Measurements from ENCODE around the gene KASH5.

The KASH5 gene

DNA sequence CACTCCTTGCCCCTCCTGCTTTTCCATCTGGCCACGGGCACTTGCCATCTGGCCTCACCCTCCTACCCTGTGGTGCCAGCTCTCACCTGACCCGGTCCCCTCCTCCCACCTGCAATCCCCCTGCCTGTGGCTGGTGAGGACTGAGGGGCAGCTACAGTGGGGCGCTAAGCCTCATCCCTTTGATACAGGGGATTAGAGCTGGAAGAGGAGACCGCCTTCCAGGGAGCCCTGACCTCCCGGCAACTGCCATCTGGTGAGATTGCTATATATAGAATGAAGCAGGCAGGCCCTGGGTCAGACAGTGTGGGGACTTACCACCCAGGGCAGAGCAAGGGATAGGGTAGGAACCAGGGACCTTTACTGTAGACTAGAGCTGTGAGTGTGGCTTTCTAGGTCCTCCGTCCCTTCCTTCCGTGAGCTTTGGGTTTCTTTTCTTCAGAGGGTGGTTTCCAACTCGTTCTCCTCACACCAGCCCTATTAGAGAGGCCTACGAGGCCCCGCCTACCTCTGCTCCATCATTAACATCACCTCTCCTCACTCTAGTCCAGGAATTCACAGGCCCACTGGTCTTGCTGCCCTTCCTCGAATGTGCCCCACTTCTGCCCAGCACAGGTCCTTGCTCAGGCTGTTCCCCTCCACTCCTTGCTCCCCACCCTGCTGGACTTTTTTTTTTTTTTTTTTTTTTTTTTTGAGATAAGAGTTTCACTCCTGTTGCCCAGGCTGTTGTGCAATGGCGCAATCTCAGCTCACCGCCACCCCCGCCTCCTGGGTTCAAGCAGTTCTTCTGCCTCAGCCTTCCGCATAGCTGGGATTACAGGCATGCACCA lies 7.7 kb downstream of the KASH5 start:
- no peak for DNase-seq (ENCODE audit: low read depth)

DNA sequence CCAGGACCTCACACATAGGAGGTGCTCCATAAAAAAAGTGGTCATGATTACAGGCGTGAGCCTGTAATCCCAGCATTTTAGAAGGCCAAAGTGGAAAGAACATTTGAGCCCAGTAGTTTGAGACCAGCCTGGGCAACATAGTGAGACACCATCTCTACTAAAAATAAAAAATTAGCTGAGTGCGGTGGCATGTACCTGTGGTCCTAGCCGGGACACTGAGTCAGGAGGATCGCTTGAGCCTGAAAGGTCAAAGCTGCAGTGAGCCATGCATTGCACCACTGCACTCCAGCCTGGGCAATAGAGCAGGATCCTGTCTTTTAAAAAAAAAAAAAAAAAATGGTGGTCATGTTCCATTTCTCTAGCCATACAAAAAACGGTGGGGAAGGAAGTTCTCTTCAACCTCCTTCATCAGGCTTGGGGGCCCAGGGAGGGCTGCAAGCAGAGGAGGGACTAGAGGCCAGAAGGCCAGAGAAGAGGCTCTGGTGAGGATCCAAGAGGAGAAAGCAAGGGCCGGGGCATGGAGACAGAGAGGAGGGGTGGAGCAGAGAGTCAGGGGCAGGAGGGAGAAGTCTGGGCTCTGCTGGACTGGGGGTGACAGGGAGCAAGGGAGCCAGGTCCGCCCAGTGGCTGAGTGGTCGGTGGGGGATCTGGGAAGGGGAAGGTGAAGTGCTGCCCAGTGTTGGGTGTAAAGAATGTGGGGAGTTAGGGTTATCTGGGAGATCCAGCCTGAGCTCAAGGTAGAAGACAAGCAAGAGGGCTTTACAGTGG lies 8.9 kb downstream of the KASH5 start:
- no peak for DNase-seq (ENCODE audit: low read depth)

DNA sequence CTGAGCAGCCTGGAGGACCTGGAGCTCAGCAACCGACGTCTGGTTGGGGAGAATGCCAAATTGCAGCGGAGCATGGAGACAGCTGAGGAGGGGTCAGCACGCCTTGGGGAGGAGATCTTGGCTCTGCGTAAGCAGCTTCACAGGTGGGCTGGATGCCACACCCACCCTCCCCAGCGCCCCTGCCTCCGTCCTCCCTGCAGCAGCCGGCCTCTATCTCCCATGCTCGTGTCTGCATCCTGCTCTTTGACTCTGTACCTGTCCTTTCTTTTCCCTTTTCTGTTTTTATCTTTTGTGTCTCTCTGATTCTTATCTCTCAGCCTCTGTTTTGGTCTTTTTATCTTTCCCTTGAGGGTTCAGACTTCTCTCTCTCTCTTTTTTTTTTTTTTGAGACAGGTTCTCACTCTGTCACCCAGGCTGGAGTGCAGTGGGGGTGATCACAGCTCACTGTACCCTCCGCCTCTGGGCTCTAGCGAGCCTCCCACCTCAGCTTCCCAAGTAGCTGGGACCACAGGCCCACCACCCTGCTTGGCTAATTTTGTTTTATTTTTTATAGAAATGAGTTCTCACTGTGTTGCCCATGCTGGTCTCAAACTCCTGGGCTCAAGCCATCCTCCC lies 10.1 kb downstream of the KASH5 start:
- DNase-seq (ENCODE audit: low read depth): no peak

- DNase-seq (ENCODE audit: low read depth): no peak
These were observed 10.9 kb downstream of the KASH5 start for GRCh38 chr19:49398931-49399330.

DNA sequence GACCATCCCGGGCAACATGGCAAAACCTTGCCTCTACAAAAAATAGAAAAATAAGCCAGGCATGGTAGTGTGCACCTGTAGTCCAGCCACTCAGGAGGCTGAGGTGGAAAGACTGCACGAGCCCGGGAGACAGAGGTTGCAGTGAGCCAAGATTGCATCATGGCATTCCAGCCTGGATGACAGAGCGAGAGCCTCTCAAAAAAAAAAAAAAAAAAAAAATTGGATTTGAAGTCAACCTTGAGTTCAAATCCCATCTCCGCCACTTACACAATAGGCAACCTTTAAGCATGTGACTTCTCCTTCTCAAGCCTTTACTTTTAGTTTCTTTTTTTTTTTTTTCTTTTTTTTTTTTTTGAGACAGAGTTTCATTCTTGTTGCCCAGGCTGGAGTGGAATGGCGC lies 12.0 kb downstream of the KASH5 start:
- no peak for DNase-seq (ENCODE audit: low read depth)

GRCh38 chr19:49403404-49404187 lies 15.5 kb downstream of the KASH5 start:
- DNase-seq (ENCODE audit: low read depth): no peak

- no peak for DNase-seq (ENCODE audit: low read depth)
These were observed 19.0 kb downstream of the KASH5 start for GRCh38 chr19:49407079-49407478.

- DNase-seq (ENCODE audit: low read depth): no peak
These were observed 19.5 kb downstream of the KASH5 start for GRCh38 chr19:49407482-49408015.

- DNase-seq (ENCODE audit: low read depth): no peak
These were observed 20.9 kb downstream of the KASH5 start for GRCh38 chr19:49408816-49409440.

DNA sequence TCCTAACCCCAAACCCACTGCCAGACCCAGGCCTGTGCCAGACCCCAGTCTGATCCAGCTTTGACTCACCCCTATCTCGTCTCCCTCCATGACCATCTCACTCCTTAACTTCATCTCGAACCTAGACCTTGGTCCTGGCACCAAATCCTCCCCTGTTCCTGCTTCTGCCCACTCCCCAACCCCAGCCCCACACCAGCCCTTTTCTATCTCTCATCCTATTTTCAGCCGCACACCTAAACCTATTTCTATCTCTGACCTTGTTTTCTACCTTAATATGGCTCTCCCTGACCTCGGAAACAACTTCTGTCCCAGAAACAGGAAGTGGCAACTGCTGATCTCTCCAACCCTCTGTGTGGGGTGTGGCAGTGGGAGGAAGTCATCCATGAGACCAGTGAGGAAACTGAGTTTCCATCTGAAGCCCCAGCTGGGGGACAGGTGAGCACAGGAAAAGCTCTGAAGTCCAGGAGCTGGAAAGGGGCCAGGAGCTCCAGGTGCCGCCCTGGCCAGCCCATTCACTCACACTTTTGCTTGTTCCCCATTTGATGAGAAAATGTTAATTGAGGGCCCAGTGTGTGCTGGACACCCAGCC lies 21.5 kb downstream of the KASH5 start:
- DNase-seq (ENCODE audit: low read depth): no peak

DNA sequence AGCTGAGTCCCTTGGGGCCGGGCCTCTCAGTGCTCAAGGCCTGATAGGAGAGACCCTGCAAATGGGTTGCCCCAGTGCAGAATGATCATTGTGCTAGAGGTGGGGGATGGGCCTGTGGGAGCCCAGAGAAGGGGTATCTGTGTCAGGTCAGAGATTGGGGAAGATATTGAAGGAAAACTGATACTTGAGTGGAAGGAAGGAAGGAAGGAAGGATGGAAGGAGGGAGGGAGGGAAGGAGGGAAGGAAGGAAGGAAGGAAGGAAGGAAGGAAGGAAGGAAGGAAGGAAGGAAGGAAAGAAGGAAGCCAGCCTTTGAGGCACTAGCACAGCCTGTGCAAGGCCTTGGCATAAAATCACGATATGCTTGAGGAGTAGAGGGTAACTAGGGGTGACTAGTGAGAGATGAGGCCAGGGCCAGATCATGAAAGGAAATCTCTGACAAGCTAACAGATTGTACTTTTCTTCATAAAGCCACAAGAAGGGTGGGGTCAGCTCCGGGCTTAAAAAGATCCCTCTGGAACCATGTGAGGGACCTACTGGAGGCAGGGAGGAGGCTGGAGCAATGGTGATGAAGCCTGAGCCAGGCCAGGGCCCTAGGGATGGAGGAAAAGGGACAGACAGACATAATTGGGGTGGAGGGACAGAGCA lies 23.8 kb downstream of the KASH5 start:
- no peak for DNase-seq (ENCODE audit: low read depth)

- DNase-seq (ENCODE audit: low read depth): no peak
These were observed 25.3 kb downstream of the KASH5 start for GRCh38 chr19:49413348-49413747.

DNA sequence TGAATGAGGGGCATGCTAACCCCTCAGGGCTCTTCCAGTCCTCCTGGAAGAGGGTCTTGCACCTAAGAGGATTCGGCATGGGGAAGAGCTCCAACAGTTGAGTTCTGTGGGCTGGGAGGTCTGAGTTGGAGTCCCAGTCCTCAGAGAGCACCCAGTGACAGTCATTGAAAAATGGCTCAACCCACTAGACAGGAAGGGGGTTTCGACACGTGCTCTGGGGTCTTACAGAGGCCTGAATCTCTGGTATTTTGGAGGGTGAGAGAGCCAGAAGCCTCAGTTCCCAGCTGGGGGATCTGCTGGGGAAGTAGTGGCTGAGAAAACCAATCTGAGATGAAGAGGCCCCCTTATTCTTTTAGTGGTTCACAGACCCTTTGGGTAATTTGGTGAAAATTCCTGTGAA lies 26.2 kb downstream of the KASH5 start:
- no peak for DNase-seq (ENCODE audit: low read depth)

GRCh38 chr19:49415102-49415809 lies 27.2 kb downstream of the KASH5 start:
- DNase-seq (ENCODE audit: low read depth): no peak

GRCh38 chr19:49415810-49416200 lies 27.8 kb downstream of the KASH5 start:
- DNase-seq (ENCODE audit: low read depth): no peak

DNA sequence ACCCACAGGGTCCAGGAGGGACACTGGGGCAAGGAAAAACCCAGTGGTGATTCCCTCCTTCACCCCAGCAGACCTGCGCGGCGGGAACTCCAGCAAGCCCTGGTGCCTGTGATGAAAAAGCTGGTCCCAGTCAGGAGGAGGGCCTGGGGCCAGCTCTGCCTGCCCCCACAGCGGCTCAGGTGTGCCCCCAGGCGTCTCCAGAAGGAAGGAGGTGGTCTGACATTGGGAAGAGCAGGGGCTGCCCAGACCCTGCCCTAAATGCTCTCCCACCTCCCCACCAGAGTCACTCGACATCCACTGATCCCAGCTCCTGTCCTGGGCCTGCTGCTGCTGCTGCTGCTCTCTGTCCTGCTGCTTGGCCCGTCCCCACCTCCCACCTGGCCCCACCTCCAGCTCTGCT lies 29.0 kb downstream of the KASH5 start:
- DNase-seq (ENCODE audit: low read depth): no peak

DNA sequence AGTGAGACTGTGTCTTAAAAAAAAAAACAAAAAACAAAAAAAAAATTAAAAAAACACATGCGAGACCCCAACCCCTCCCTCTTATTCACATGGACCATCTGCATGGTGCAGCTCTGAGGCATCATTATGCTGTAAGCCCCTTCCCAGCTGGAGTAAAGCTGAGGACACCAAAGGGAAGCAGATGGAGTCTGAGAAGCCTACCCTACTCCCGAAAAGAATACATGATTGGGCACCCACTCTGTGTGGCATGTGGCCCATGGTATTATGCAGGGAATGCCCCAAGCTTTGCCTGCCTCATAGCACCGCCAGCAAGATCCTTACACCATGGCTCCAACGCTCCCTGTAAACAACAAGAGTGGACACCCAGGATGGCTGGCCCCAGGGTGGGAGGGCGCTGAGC lies 30.5 kb downstream of the KASH5 start:
- DNase-seq (ENCODE audit: low read depth): no peak

GRCh38 chr19:49419173-49419572 lies 31.1 kb downstream of the KASH5 start:
- DNase-seq (ENCODE audit: low read depth): no peak

DNA sequence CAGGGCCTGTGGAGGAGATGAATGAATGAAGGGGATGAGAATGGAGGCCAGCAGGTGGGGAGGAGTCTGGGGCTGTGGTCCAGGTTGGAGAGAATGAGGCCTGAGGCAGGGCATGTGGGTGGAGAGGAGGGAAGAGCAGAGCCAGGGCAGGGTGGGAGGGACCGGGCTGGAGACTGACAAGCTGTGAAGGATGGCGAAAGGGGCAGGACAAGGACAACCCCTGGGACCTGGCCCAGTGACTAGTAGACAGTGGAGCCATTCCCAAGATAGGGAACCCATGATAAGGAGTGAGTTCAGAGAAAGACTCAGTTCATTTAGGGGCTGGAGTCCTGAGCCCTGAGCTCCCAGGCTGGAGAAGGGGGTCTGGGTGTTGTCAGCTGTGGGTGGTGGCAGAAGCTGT lies 32.2 kb downstream of the KASH5 start:
- DNase-seq (ENCODE audit: low read depth): no peak
